HG03066 (cell line): ENCODE results near the gene NCL.
"Not testable (repeated sequence)": the region's sequence is repeated elsewhere in the genome, so short reads cannot be mapped to it uniquely, and the experiment has no call there.

ENCODE experiments used
- ATAC-seq: cut with Tn5 transposase; IDR thresholded peaks from one replicate; pipeline ENCODE4 v1.9.1; 2021; ENCODE audit warnings: low read depth; ENCODE audit not compliant: unreplicated experiment

The NCL gene

DNA sequence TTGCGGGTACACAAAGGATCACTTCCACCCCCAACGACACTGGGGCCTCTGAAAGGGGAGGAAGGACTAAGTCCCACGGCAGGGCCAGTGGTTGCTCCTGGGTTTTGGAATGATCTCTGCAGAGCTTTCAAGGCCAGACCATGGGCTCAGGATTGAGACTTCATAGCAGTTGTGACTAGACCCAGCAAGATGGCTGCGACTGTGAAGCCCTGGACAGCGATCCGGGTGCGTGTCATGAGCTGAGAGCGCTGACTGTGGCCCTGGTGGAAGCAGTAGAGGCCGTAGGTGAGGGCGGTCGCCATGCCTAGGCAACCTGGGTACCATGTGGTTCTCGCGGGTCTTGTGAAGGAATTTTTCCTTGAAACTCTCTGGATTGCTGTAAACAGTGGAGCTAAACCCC is 27.3 kb downstream of the NCL start:
- no peak for ATAC-seq

DNA sequence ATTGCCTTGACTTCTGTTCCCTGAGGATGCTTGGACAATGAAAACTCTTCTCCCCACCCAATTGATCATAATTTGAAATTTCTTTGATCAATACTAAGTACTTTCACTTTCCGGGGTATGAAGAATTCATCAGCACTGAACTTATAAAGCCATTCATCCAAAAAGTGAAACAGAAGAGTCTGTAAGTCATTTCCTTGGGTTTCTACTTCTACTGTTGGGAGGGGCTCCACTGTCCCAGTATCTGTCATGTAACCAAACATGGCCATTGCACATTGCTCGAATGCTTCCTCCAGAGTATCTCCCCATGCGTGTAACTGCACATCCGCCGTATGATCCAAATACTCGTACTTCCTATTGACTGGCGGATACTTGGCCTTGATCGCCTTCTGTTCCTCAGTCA is 30.3 kb downstream of the NCL start:
- ATAC-seq, result no peak

DNA sequence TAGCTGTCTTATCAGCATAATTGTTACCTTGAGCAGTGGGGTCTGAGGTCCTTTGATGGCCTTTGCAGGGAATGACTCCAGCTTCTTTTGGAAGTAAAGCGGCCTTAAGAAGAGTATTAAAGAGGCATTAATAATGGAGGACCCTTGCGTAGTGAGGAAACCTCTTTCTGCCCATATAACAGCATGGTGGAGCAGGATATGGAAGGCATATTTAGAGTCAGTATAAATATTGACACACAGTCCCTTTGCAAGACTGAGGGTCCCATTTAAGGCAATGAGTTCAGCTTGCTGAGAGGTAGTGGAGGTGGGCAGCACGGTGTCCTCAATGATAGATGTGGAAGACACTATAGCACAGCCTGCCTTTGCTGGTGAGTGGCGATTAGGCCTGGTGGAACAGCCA is 32.7 kb downstream of the NCL start:
- no peak for ATAC-seq

DNA sequence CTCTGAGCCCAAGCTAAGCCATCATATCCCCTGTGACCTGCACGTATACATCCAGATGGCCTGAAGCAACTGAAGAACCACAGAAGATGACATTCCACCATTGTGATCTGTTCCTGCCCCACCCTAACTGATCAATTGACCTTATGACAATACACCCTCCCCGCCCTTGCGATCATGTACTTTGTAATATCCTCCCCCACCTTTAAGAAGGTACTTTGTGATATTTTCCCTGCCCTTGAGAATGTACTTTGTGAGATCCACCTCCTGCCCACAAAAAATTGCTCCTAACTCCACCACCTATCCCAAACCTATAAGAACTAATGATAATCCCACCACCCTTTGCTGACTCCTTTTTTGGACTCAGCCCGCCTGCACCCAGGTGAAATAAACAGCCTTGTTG is 33.8 kb downstream of the NCL start:
- not testable (repeated sequence) for ATAC-seq

DNA sequence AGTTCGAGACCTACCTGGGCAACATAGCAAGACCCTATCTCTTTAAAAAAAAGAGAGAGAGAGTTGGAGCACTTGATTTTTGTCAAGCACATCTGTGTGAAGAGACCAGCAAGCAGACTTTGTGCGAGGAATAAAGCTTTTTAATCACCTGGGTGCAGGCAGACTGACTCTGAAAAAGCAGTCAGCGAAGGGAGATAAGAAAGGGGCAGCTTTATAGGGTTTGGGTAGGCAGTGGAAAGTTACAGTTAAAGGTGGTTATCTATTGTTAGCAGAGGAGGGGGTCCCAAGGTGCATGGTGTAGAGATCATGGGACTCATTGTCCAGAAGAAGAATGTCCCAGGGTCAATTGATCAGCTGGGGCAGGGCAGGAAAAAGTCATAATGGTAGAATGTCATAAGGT is 34.4 kb downstream of the NCL start:
- ATAC-seq, result no peak

DNA sequence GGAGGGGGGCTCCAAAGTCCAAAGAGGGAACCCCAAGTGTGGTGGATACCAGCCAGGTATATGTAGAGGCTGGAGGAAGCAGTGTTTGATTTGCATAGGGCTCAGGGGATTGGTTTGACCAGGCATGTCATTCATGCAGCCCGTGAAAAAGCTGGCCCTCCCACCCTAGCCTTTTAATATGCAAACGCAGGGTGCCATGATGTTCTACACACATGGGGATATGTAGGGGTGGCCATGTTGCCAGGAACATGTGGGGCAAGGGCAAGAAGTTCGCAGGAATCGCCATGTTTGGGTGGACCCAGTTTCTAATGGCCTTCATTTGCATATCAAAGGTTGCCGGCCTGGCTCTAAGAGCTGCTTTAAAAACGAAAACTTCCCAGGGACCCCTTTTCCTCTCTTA is 35.1 kb downstream of the NCL start:
- ATAC-seq, result no peak

DNA sequence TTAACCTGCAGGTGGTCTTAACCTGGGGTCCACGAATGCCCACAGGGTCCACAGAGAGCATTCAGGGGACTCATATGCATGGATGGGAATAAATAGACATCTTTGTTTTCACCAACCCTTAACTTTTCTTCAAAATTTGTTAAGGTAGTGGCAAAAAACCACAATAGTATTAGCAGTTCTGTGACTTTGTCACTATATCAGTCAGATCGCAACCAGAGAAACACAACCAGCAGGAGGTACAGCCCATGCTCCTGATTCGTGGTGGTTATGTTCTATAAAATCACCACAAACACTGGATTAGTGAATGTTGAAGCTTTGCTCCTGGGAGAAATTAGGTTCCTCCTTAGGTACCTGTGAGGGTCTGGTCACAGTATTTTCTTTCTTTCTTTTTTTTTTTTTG is 37.2 kb downstream of the NCL start:
- no peak for ATAC-seq

DNA sequence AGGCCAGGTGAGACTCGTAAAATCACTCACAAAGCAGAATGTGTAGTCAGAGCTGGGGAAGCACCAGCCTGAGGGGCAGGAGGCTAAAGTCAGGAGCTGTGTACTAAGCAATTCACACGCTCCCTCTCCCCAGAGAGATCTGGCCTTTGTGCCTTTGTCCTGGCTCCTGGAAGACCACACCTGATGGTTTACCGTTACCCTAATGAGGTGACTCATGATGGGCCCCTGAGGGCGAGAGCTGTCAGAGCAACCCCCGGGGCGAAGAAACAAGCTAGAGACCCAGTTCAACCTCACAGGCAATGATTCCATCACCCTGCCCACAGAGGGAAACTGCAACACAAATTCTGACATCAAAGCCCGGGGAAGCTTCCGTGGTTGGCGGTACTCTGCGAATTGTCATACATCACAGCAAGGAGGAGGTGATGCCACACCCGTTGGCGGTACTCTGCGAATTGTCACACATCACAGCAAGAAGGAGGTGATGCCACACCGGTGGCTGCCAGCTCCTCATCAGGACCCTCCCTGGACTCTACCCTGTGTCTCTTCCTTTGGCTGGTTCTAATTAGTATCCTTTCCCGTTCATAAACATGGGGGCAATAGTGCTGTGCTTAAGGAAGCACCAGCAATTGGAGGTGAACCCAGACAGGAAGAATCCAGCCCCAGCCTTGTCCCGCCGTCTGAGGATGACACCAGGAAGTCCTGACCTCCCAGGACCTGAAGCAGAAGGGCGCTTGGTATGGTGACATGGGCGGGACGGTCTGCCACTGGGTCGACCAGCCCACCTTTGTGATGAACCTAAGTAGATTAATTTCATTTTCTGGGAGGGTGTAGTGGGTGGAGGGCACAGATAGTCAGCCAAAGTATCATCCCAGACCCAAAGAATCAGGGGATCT is 38.2 kb downstream of the NCL start:
- no peak for ATAC-seq

DNA sequence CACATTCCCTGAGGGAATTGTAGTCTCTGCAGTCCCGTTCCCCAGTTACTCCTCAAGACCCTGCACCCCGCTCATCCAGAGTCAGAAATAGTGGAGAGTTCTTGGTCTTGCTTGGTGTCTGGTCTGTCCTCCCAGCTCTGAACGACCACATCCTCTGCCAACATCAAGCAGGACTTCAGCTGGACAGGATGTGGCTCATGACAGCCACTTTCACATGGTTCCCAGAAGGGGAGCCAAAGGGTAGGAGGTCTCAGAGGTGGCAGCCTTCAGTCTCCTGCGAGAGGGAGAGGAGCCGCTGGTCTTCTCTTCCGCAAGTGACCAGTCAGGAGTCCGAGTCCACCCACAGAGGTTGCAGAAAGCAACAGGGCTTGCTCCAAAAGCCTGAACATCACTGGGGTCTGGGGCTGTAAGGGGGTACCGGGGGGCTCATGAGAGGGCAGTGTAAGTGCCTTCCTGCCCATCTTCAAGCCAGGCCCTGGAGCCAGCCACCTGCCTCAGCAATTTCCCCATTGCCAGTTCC is 38.9 kb downstream of the NCL start:
- no peak for ATAC-seq

DNA sequence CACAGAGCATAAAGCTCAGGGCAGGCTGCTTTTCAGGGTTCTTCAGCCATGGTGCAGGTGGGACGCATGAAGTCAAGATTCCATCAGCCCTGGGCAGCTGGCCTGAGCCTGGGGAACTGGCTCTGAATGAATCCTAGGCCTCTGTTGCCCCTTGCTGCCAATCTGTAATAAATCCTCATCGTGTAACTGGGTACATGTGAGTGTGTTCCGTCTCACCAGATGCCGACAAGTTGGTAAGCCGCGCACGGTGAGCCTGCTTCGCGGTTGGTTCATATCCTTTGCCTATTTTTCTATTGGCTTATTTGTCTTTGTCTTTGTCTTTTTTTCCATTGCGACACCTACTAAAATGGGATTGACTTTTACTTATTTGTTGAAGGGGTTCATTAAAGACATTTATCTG is 41.1 kb downstream of the NCL start:
- ATAC-seq, result no peak

DNA sequence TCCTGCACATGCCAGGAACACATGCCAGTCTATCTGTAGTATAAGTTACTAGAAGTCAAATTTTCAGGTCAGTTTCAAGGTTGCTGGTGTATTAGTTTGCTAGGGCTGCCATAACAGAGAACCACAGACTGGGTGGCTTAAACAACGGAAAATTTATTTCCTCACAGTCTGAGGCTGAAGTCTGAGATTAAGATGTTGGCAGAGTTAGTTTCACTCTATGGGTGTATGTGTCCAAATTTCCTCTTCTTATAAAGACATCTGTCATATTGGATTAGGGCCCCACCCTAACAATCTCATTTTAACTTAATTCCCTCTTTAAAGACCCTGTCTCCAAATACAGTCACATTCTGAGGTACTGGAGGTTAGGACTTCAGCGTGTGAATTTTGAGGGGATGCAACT is 42.2 kb downstream of the NCL start:
- no peak for ATAC-seq

DNA sequence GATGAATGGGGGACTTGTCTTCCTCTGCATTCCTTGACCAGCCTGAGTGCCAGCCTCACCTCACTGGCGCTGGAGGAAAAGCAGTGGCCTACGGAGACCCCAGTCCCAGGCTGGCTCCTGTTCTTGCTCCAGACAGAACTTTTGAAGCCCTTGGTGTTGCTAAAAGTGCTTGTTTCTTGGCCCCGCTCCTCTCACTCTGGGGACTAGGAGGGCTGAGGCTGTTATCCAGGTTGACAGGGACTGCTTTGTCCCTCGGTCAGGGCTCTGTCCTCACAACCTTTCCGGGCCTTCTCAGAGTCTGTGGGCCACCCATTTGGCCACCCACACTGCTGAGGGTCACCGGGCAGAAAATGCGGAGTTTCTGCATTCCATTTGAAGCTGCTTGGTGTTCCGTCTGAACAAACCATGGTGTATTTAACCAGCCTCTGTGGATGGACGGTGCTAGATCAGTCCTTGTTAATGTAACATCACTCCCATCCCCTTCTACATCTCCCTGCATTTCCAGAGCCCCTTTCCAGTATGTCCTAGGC is 43.2 kb downstream of the NCL start:
- no peak for ATAC-seq

DNA sequence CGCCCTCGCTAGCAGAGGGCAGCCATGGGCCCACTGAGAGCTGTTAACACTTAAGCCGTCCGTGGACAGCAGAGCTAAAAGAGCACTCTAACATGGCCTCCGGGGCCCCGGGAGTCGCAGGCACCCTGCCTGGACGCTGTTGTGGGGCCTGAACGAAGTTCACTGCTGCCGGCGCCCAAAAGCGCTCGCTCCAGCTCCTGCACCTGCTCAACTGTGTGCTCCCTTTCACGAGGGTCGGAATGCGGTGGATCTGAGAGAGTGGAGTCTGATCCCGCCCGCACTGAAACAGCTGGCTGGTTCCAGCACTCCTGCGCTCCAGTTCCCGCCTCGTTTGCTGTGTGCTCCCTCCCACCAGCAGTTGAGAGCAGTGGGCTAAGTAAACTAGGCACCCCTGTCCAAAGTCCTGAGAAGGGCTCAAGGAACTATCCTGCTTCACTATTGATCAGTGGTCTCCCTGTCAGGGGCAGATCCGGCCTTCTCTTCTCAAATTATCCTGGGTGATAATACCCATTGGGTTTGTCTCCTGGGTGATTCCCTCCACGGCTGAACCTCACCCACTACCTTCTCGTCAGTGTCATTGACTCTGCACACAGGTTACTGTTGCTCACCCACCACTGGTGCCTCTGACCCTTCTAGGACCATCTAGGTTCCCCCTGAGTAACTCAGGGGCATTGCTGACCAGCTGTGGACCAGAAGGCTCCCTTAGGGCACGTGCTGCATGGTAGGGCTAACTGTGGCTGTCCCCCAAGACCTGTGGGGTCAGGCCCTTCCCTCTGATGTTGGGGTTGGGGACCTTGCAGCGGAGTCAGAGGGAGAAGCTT is 45.3 kb downstream of the NCL start:
- ATAC-seq, result no peak

DNA sequence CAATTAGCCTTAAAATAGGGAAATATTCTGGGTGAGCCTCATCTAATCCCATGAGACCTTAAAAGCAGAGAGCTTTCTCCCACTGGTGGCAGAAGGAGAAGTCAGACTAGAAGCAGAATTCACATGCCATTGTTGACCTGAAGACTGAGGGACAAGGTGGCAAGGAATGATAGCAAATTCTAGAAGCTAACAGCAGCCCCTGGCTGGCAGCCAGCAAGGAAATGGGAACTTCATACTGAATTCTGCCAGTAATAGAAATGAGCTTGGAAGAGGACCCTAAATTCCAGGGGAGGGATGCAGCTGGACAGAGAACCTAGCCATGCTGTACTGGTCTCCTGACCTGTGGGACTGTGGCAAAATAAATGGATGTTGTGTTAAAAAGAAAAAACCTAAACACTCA is 49.3 kb downstream of the NCL start:
- no peak for ATAC-seq

DNA sequence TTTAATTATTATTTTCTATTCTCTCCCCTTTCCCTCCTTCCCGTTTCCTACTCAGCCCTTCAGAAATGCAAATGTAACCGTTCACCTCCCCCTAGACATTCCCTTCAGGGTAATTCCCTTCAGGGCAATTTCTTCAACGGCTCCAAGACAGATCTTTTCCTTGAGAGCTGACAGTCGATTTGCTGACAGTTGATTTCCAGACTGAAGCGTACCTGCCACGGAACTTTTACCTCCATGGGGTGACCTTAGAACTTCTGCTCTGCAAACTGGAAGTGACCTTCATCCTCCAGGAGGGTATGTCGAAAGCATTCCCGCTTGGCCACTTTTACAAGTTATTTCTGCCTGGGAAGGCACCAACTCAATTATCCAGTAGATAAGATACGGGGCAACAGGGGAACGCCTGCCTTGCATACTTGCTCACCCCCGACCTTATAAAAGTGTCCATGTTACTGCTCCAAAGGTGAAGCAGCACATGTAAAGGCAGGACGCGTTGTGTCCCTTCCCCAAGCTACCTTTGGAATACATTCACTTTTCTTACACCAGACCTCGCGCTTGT is 50.3 kb downstream of the NCL start:
- ATAC-seq, result no peak

DNA sequence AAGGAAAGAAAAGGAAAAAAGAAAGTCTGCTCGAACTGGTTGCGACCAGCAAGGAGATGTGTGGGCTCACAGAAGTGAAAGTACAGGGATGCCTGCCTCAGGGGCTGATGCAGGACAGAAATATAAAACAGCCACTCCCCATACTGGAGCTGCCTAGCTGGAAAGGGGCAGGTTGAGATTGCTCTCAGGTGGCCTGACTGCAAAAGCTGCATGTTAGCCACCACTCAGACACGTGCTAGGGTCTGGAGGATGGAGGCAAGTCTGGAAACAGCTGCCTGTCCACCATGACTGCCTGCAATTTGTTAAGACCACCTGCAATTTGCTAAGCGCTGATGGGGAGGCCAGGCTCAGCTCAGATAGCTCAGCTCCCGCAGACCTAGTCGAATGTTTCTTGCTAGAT is 50.8 kb downstream of the NCL start:
- ATAC-seq, result no peak

DNA sequence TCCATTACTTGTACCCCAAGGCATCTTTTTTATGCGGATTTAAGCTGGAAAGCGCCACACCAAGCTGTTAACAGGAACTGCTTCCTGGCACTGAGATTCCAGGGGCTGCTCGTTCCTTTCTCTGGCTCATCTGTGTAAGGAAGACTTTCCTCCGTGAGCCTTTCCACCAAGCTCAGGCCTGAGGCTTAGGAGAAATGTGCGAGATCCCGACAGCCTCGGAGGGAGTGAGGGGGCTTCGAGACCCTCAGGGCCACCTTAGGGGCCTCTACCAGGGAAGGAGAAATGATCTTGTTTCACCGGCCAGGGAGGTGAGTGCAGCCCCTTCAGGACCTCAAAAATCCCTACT is 51.7 kb downstream of the NCL start:
- ATAC-seq, result no peak

DNA sequence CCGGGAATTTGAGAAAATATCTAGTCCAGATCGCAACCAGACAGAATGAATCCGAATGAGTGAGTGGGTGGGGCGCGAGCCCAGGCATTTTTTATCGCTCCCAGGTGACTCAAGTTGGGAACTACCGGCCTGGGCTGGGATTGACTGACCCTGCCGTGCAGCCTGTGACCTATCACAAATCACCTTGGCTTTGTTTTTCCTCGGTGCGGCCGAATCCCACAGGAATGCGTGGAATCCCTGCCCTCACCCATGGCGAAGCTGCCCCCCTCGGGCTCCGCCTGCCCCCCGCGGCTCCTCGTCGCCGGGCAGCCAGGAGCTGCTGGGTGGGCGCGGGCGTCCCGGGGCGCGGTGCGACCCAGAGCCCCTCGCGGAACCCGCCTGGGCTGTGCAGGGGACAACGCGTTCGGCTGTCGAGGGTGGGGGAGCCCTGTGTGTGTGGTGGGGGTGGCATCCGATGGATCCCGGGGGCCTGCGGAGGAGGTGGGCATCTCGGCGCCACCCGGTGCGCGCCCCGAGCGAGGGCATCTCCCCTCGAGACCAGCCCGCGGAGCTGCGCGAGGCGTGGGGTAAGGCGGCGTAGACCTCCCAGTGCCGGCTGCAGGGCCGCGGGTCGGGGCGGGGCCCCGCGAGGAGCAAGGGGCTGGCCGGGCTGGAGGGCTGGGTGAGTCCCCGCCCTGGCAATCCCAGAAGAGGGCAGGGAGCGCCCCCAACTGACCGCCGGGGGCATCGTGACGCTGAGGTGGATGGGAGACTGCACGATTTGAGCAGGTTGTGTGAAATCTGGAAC is 52.3 kb downstream of the NCL start:
- ATAC-seq, result peak; percentile 92

DNA sequence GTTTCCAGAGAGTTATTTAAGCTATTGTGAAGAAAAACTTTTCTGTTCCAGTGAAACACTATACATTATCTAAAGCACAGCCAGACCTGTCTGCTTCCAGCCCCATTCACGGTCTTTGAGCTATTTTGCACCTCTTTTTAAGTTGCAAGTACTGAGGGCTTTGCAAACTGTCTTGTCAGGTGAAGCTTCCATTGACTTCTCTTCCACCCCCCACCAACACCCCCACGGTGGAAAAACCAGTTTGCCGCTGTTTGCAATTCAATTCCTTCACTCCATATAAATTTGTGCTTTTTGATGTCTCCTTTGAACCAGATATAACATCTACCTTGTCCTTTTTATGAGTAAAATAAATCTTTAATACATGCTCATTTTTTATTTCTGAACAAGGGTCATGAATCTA is 53.0 kb downstream of the NCL start:
- no peak for ATAC-seq

DNA sequence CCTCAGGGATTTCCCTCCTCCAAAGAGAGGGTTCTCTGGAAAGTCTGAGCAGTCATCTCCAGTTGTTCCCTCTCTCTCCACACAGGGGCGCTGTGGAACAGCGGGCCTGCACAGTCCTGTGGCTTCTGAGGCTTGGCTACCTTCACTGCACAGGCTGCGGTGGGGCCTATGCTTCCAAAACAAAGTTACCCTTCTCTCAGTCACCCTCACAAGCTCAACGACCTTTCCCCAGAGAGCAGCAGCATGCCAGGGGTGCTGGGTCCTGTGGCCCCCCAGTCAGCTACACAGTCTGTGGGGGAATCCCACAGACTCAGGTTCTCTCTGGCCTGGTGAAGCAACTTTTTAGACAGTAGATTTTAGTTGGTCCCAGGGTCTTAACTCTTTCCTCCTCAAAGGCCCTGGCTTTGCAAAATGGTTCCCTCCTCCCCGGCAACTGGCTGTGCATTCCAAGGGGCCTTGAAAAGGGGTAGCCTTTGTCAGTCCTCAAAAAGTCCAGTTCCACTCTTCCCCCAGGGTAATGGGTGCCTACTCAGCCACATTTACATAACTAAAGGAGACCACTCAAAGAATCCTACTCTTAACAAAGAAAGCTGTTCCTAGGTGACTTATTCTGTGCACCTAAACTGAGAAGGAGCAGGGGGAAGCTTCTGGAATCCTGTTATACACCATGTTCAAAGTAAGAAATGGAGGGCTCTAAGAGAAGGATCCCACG is 53.8 kb downstream of the NCL start:
- no peak for ATAC-seq
